NCI-H1048 (cell line): ENCODE results near the gene AP1G1.
"Not testable (repeated sequence)": the region's sequence is repeated elsewhere in the genome, so short reads cannot be mapped to it uniquely, and the experiment has no call there.

Experiments used
- DNase-seq: peaks from one replicate; lab custom pipeline; 2025; lab: John Stamatoyannopoulos, UW

The AP1G1 gene

DNA sequence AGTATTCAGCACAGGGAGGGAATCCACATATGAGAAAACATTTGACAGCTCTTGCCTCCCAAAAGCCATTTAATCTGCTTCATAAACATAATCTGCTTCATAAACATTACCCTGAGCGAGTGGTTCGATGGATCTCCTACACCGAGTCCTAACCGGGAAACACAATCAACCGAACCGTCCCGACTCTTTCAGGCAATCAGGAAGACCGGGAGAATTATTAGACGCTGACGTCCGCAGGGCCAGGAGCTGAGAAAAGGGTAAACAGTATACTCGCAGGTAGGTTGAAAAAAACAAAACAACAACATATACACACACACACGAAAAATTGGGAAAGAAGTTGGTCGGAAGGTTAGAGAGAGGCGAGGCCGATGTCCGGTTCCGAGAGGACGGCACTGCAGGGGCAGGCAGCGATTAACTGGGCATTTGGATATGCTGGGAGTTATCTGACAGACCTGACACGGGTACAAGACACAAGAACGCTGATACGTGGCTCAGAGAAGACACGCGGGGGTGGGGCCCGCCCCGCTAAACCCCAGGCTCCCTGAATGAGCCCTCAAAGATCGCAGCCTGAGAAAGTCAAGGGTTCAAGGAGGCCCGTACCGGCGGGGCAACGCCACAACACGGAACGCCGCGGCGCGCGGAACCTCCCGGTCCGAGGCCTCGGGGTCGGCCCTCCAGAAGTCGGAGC lies 585 bp downstream of the AP1G1 start:
- DNase-seq, result no peak

GRCh38 chr16:71803305-71803690 lies 5.3 kb downstream of the AP1G1 start:
- no peak for DNase-seq

DNA sequence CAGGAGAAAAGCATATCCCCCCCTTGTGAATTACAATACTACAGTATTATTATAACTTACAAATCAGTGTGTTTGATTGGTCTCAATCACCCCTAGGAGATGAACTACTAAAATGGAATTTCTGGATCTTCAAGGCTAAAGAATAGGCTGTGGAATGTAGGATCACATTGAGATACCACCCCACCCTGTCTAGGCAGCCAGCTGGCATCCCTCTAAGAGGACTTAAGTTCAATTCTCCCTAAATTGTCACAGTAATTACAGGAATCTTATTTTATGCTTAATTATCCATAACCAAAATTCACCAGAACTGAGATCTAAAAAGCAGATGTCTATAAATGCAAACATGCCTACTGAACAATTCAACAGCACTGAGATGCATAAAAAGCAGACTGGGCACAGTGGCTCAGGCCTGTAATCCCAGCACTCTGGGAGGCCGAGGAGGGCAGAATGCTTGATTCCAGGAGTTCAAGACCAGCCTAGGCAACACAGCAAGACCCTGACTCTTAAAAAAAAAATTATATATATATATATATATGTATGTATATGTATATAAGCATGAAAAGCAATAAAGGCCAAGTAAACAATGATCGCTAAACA lies 12.0 kb downstream of the AP1G1 start:
- no peak for DNase-seq

DNA sequence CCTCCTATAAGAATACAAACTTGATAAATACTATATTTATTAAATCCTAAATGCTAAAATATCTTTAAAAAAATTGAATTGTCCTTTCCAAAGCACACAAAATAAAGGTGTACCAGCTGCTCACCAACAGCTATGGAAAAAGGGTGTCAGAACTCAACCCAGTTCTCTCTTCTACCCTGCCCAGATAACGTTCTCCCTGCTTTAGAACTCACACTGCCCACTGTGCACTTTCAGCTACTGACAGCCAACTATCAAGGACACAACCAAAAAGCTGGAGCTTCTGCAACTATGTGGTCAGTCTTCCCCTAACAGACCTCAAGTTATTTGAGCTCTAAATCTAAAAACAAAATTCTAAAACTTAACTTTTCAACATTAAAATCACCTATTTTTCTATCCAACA lies 13.7 kb downstream of the AP1G1 start:
- no peak for DNase-seq

DNA sequence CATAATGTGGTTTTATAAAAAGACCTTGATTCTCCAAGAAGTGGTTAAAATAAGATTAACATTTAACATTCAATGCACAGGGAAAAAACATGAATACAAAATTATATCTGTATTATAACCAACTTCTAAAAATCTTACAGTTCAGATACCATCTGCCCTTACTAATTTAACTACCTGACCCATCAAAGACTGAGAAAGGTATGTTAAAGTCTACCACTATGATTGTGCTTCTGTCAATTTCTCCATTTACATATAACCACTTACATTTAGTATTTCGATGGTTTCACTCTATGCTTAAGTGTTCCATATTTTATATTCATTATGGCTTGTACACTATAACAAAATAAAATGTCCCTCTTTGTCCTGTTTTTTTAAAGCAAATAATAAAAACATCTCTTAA lies 14.6 kb downstream of the AP1G1 start:
- DNase-seq, result no peak

DNA sequence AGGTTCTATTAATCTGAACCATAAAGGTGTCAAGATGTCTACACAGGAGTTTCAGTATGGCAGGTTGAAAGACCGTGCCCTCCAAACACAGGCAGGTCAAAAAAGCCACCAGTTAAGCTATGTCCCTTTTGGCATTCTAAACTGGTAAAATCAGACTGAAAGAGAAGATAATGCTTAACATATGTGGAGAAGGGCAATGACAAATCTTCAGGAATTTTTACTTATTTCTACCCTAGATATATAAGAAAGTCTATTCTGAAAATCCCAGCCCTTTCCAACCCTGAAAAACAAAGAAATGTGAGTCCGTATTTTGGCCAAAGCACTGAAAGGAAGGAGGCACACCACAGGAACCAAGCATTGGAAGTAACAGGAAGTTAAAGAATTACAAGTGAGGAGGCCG lies 16.5 kb downstream of the AP1G1 start:
- no peak for DNase-seq

GRCh38 chr16:71790329-71790728 lies 18.3 kb downstream of the AP1G1 start:
- DNase-seq, result not testable (repeated sequence)

DNA sequence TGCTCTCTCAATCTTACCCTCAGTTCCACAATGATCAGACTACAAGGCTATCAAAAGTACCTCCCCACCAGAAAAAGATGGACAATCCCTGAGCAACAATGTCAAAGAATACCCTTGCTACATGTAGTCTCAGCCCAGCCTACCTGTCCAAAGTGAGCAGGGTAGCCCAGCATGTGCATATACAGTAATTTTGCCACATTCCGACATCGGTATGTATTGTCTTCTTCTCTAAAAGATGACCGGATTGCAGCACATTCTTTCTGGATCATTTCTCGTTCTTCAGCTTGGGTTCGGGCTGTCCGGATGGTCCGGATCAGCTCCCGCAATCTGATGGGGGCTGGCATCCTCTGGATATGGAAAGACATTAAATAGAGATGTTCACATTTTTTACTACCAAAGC lies 19.5 kb downstream of the AP1G1 start:
- DNase-seq, result no peak

- no peak for DNase-seq
Measured at GRCh38 chr16:71788578-71788977, 20.1 kb downstream of the AP1G1 start.

GRCh38 chr16:71785143-71785542 lies 23.5 kb downstream of the AP1G1 start:
- DNase-seq, result not testable (repeated sequence)

DNA sequence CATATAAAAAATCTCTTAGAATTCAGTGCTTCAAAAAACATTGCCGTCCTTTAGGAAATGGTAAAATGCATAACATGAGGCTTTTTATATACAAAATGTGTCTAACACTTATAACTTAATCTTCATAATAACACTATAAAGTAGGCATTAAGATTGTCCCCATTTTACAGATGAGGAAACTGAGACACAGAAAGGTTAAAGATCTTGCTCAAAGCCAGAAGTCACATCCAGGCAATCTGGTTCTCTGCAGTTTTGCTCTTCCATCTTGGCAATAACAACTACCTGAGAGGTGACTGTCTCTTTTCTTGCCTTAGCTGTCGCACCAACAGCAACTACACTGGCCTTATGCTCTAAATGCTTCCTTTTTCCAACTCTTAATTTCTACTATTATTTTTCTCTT lies 24.5 kb downstream of the AP1G1 start:
- no peak for DNase-seq

DNA sequence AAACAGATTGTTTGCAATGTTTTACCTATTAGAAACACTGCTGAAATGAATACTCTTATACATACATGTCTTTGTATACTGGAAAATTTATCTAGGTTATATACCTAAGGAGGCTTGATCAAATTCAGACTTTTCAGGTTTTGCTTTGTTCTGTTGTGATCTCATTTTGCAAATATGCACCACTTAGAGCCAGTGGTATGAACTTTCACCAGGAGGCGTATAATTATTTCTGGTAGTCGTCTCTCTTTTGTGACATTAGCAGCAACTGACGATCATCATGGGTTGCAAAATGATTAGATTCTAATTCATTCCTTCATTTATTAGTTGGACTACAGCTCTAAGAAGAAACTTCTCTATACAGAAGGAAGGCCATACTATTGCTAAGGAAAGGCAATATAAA lies 26.9 kb downstream of the AP1G1 start:
- DNase-seq, result no peak

DNA sequence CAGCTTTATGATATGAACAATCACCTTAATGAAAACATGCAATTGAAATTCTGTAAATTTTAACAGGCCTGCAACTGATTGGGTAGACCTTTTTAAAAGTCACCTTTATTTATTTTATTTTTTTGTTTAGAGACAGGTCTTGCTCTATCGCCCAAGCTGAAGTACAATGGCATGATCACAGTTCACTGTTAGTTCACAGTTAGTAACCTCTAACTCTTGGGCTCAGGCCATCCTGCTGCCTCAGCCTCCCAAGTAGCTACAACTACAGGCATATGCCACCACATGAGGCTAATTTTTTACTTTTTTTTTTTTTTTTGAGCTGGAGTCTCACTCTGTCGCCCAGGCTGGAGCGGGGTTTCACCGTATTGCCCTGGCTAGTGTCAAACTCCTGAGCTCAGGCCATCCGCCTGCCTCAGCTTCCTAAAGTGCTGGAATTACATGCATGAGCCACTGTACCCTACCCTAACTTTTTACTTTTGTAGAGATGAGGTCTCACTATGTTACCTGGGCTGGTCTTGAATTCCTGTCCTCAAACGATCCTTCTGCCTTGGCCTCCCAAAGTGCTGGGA lies 28.0 kb downstream of the AP1G1 start:
- no peak for DNase-seq

GRCh38 chr16:71778780-71779179 lies 29.9 kb downstream of the AP1G1 start:
- DNase-seq, result no peak

DNA sequence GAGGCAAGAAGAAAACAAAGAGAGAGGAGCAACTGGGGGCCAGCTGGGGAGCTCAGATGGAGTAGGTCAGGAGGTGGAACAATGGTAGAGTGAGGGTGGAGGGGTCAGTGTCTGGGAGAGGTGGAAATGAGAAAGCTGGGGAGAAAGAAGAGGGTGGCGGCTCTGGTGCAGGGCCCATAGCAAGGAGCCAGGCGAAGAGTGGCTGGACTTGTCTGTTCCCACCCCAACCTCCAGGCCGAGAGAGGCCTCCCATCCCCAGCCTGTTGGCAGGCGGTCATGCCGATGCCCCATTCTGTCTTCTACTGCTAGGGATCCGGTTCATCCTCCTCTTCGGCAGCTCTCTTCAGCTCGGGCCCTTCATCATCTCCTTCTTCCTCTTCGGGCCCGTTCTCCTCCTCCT lies 31.3 kb downstream of the AP1G1 start:
- DNase-seq, result no peak

- DNase-seq, result no peak
Measured at GRCh38 chr16:71775949-71776348, 32.7 kb downstream of the AP1G1 start.

- no peak for DNase-seq
Measured at GRCh38 chr16:71771571-71771970, 37.1 kb downstream of the AP1G1 start.

- no peak for DNase-seq
Measured at GRCh38 chr16:71769222-71769621, 39.4 kb downstream of the AP1G1 start.

DNA sequence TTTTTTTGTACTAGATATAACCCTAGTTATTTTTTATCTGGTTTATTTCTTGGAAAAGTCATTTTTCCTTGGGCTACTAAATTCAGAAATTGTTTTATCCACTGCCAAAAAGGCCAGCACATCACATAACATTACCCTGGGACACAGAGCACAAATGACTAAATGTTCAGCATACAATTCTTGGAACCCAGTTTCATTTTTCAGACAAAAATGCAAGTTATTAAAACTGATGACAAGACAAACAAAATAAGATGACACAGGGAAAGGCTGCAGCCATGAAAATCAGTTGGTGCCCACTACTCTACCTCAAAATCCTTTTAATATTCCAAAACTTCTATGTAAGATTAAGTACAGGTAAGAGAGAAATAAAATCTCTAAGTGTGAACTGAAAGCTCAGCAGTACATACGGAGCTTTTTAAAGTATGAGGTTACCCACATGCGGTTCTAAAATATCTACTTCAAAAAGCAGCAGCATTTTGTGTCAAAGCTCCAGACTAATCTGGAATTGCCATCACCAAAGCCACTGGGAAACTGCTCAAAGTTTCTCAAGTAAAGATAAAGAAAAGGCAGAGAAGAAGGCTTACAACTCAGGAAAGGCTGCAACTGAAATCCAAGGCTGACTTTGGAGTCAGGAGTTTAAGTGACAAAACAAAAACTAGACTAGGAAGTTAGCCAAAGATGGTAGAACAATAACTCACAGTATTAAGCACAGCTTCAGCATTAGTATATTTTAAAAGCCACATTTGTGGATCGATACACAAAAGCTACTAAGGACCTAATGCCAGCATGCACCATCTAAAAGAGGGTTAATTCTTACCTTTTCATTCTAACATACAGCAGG lies 41.4 kb downstream of the AP1G1 start:
- DNase-seq, result no peak

GRCh38 chr16:71762186-71762585 lies 46.4 kb downstream of the AP1G1 start:
- no peak for DNase-seq

- DNase-seq, result no peak
Measured at GRCh38 chr16:71761097-71761496, 47.5 kb downstream of the AP1G1 start.

DNA sequence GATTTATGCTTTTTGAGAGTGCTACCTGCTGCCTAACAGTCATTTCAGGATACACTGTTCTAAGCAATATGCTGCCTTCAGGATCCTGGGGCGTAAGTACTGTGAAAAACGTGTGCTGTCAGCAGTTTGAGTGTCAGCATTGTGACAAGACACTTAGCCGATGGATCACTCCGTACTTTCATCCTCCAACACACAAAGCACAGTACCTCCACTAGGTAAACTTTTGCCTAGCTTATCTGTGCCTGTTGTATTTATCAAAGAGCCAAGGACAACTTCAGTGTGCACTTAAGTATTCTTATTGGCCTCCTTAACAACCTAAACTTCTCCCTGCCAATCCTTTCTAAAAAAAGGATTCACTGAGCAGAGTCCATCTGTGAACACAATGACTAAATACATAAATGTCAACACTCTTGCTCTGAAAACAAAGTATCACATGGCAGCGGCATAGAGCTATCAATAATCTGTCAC lies 50.3 kb downstream of the AP1G1 start:
- DNase-seq, result no peak

DNA sequence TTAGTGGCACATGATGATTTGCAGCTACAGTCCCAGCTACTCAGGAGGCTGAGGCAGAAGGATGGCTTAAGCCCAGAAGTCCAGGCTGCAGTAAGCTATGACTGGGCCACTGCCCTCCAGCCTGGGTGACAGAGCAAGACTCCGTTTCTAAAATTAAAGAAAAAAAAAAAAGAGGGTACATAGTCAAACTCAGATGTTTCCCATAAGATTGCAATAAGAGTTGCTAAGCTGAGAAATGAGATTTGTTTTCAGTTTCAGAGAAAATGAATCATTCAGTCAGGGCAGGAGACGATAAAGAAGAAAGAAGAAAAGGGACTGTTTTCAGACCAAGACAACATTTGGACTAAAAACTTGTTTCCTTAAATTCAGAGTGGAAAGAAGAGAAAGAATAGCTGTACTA lies 54.0 kb downstream of the AP1G1 start:
- DNase-seq, result no peak
